Body of pancreas (tissue), 4 donors: Measurements from ENCODE around the gene VPS35L. TPM values are rescaled to one million over a fixed set of nuclear protein-coding genes. Genes with fewer than 3 reads are reported as not detected.
"Not testable (repeated sequence)": the region's sequence is repeated elsewhere in the genome, so short reads cannot be mapped to it uniquely, and the experiment has no call there.

Experiments used
- ATAC-seq: fragments of 150-250 bp; one replicate; pipeline ENCODE4 v1.9.1; 2016
- DNase-seq, 4 donors: peaks; one replicate each; pipeline ENCODE4 v3.0.0-alpha.2; 2019
- H3K27ac ChIP-seq, 4 donors: fragments of 200-600 bp; sonication (generic); 1 replicate in 3 of 4; 2 replicates in 1 of 4; pipeline versions ENCODE4 v1.5.1 to v1.6.1; 2016 to 2019; ENCODE audit warnings: mild to moderate bottlenecking in 1 of 4, mixed read lengths in 1 of 4, moderate library complexity in 1 of 4
- H3K27me3 ChIP-seq, 2 donors: fragments of 200-600 bp; sonication (generic); one replicate each; pipeline ENCODE4 v1.6.0; 2016; ENCODE audit warnings: mild to moderate bottlenecking in 1 of 2
- H3K36me3 ChIP-seq, 2 donors: fragments of 200-600 bp; sonication (generic); replicated peaks in 1 of 2; 2 replicates each; pipeline ENCODE4 v1.5.1; 2016; ENCODE audit warnings: low read depth in 2 of 2; ENCODE audit not compliant: insufficient read depth in 1 of 2
- H3K4me1 ChIP-seq: fragments of 200-600 bp; sonication (generic); one replicate; pipeline ENCODE4 v1.6.0; 2016
- H3K4me3 ChIP-seq, 2 donors: fragments of 200-600 bp; sonication (generic); 1 replicate in 1 of 2; 2 replicates in 1 of 2; pipeline ENCODE4 v1.5.1; 2016 to 2019
- H3K9me3 ChIP-seq, 3 donors: fragments of 200-600 bp; sonication (generic); 1 replicate in 2 of 3; 2 replicates in 1 of 3; pipeline ENCODE4 v1.5.1; 2016
- CTCF ChIP-seq, 7 experiments: fragments of 450-650 bp in 4 of 7; fragments of 200-600 bp in 3 of 7; sonication (generic) in 3 of 7; IDR thresholded peaks; one replicate each; pipeline ENCODE4 v1.5.1; 2016 to 2019; ENCODE audit warnings: antibody characterized with exemption in 7 of 7
- POLR2A ChIP-seq, 3 donors: fragments of 450-650 bp; IDR thresholded peaks; one replicate each; pipeline ENCODE4 v1.6.1; 2016; ENCODE audit warnings: antibody characterized with exemption in 3 of 3, mild to moderate bottlenecking in 2 of 3
- WGBS, 2 donors: methylation state at CpG; one replicate each; pipeline ENCODE4 v1.1.5; 2017; 5-methylcytosine and 5-hydroxymethylcytosine counted together
- intact Hi-C: fragments of 100-400 bp; cut with DNase I; formaldehyde crosslinking; loops from one replicate; pipeline ENCODE4 v1.15.1; 2023
- total RNA-seq, 2 donors: library from RNA; depleted of rRNA; stranded (reverse); fragments of >200 nt; gene quantifications; one replicate each; pipeline ENCODE4 v1.1.0, GENCODE V29; 2016

The VPS35L gene
- total RNA-seq, 2 donors from 2014 or later: 25.4 to 31.6 TPM

- H3K27ac ChIP-seq: no peak overlapping the region
- DNase-seq: peak in 1 of 4 donors; percentile 40
- intact Hi-C loops: no loop called here
- peak; percentile 45 for ATAC-seq
- H3K27me3 ChIP-seq: no peaks in the 10 kb centered on the region
- TF ChIP-seq POLR2A (IDR thresholded peaks at IDR 0.05) (no peak), CTCF (IDR thresholded peaks at IDR 0.05) (no peak)
- H3K4me1 ChIP-seq: peaks cover 9% of the 10 kb centered on the region
- no peaks in the 10 kb centered on the region for H3K9me3 ChIP-seq
- WGBS, 2 donors: 72 to 75% methylated on average over 3 of the region's 3 CpGs
- peaks cover 0 to 10% of the 10 kb centered on the region in 2 donors for H3K36me3 ChIP-seq
- no peak overlapping the region for H3K4me3 ChIP-seq
Measured at GRCh38 chr16:19542138-19542821, 13.2 kb upstream of the VPS35L start.

- ATAC-seq, H3K4me1 ChIP-seq, H3K4me3 ChIP-seq, H3K27me3 ChIP-seq, H3K9me3 ChIP-seq, DNase-seq, H3K27ac ChIP-seq, intact Hi-C loops: not testable (repeated sequence)
- peaks cover 0 to 10% of the 10 kb centered on the region in 2 donors for H3K36me3 ChIP-seq
- WGBS, 2 donors: 80 to 81% methylated on average over 10 of the region's 10 CpGs
Measured at GRCh38 chr16:19543278-19543996, 12.1 kb upstream of the VPS35L start.

GRCh38 chr16:19548144-19548543 is 7.4 kb upstream of the VPS35L start:
- intact Hi-C loops: no loop called here

GRCh38 chr16:19549673-19550072 is 5.8 kb upstream of the VPS35L start:
- intact Hi-C loops: no loop called here
- Histone ChIP-seq H3K9me3 (no peaks in the 10 kb centered on the region), H3K36me3 (peaks cover 0 to 12% of the 10 kb centered on the region in 2 donors), H3K27ac (no peak overlapping the region), H3K4me3 (no peak overlapping the region), H3K4me1 (no peaks in the 10 kb centered on the region), H3K27me3 (no peaks in the 10 kb centered on the region)
- no peak for ATAC-seq
- TF ChIP-seq CTCF (IDR thresholded peaks at IDR 0.05) (no peak), POLR2A (IDR thresholded peaks at IDR 0.05) (no peak)
- DNase-seq: no peak

More at GRCh38 chr16:19548144-19548543, 7.4 kb upstream of the VPS35L start:
- no peaks in the 10 kb centered on the region for H3K4me1 ChIP-seq
- peaks cover 0 to 14% of the 10 kb centered on the region in 2 donors for H3K36me3 ChIP-seq
- no peaks in the 10 kb centered on the region for H3K27me3 ChIP-seq
- TF ChIP-seq CTCF (IDR thresholded peaks at IDR 0.05): no peak
- no peak for TF ChIP-seq POLR2A (IDR thresholded peaks at IDR 0.05)
- DNase-seq (no peak), ATAC-seq (no peak)
- no peak overlapping the region for H3K27ac ChIP-seq
- no peak overlapping the region for H3K4me3 ChIP-seq
- WGBS, 2 donors: 90 to 98% methylated on average over 3 of the region's 3 CpGs
- H3K9me3 ChIP-seq: no peaks in the 10 kb centered on the region

GRCh38 chr16:19555938-19556771 is 652 bp downstream of the VPS35L start:
- ATAC-seq (no peak), DNase-seq (no peak)
- 30 to 45% methylated on average over 14 to 19 of the region's 19 CpGs for WGBS, 2 donors
- Histone ChIP-seq H3K27ac (peak overlapping the region; percentile 80 to 93 (median 84)), H3K36me3 (peaks cover 0 to 2% of the 10 kb centered on the region in 2 donors), H3K27me3 (no peaks in the 10 kb centered on the region), H3K4me1 (peaks cover 6% of the 10 kb centered on the region), H3K4me3 (peak overlapping the region; percentile 47 to 67), H3K9me3 (no peaks in the 10 kb centered on the region)
- intact Hi-C loops: no loop called here
- peak in 1 of 7 experiments; percentile 9 for TF ChIP-seq CTCF (IDR thresholded peaks at IDR 0.05)
- TF ChIP-seq POLR2A (IDR thresholded peaks at IDR 0.05): no peak
